Astrocyte (in vitro differentiated cells and primary cell): ENCODE results near the gene PRRT2. TPM values are rescaled to one million over a fixed set of nuclear protein-coding genes. Genes with fewer than 3 reads are reported as not detected.

Experiments
- DNase-seq: peaks from one replicate; pipeline ENCODE4 v3.0.0-alpha.2; 2010; ENCODE audit warnings: low read depth
- FAIRE-seq: peaks from 2 replicates; lab custom pipeline; 2011; peaks lifted over from hg19 to GRCh38; lab: Jason Lieb, UNC
- H2AFZ ChIP-seq: 2 replicates; pipeline ENCODE4 v1.6.0; 2012; ENCODE audit warnings: low read depth, low read length, inconsistent platforms
- H3K27ac ChIP-seq: 2 replicates; pipeline ENCODE4 v1.5.1; 2011; ENCODE audit warnings: low read depth, low read length, inconsistent platforms
- H3K27me3 ChIP-seq: 2 replicates; pipeline ENCODE4 v1.6.0; 2011; ENCODE audit warnings: low read length, inconsistent platforms; ENCODE audit not compliant: insufficient read depth
- H3K36me3 ChIP-seq: 2 replicates; pipeline ENCODE4 v1.5.1; 2011; ENCODE audit warnings: low read length, inconsistent platforms; ENCODE audit not compliant: insufficient read depth
- H3K4me1 ChIP-seq: 2 replicates; pipeline ENCODE4 v1.5.1; 2011; ENCODE audit warnings: low read length, inconsistent platforms; ENCODE audit not compliant: insufficient read depth
- H3K4me2 ChIP-seq: 2 replicates; pipeline ENCODE4 v1.6.0; 2012; ENCODE audit warnings: low read length, inconsistent platforms
- H3K4me3 ChIP-seq: 2 replicates; pipeline ENCODE4 v1.5.1; 2011; ENCODE audit warnings: low read depth, mild to moderate bottlenecking, low read length, inconsistent platforms; ENCODE audit not compliant: insufficient read depth
- H3K79me2 ChIP-seq: 2 replicates; pipeline ENCODE4 v1.6.0; 2012; ENCODE audit warnings: mild to moderate bottlenecking, low read length, inconsistent platforms; ENCODE audit not compliant: insufficient read depth
- H3K9ac ChIP-seq: 2 replicates; pipeline ENCODE4 v1.6.0; 2012; ENCODE audit warnings: mild to moderate bottlenecking, low read length, inconsistent platforms
- H3K9me3 ChIP-seq: 2 replicates; pipeline ENCODE4 v1.5.1; 2012; ENCODE audit warnings: low read depth, mild to moderate bottlenecking, low read length, inconsistent platforms; ENCODE audit not compliant: insufficient read depth
- H4K20me1 ChIP-seq: 2 replicates; pipeline ENCODE4 v1.6.0; 2012; ENCODE audit warnings: low read length, inconsistent platforms; ENCODE audit not compliant: insufficient read depth
- H3K27ac Mint-ChIP-seq: one replicate; pipeline ENCODE4 v1.8.0; 2021; ENCODE audit warnings: mild to moderate bottlenecking, mixed read lengths; ENCODE audit not compliant: unreplicated experiment
- H3K27me3 Mint-ChIP-seq: one replicate; pipeline ENCODE4 v1.8.0; 2021; ENCODE audit warnings: low read depth, mixed read lengths; ENCODE audit not compliant: unreplicated experiment
- H3K36me3 Mint-ChIP-seq: one replicate; pipeline ENCODE4 v1.8.0; 2021; ENCODE audit warnings: low read depth, mixed read lengths; ENCODE audit not compliant: unreplicated experiment
- H3K4me1 Mint-ChIP-seq: one replicate; pipeline ENCODE4 v1.8.0; 2021; ENCODE audit warnings: low read depth, mixed read lengths; ENCODE audit not compliant: unreplicated experiment
- H3K4me3 Mint-ChIP-seq: one replicate; pipeline ENCODE4 v1.8.0; 2021; ENCODE audit warnings: mild to moderate bottlenecking, moderate library complexity, mixed read lengths; ENCODE audit not compliant: unreplicated experiment
- H3K9me3 Mint-ChIP-seq: one replicate; pipeline ENCODE4 v1.8.0; 2021; ENCODE audit warnings: mild to moderate bottlenecking, mixed read lengths; ENCODE audit not compliant: unreplicated experiment
- EZH2 ChIP-seq: IDR thresholded peaks from 2 replicates; pipeline ENCODE4 v1.6.1; 2012; ENCODE audit warnings: mild to moderate bottlenecking, low read length, inconsistent platforms; ENCODE audit not compliant: insufficient read depth
- total RNA-seq: library from RNA; stranded (reverse); gene quantifications from 2 replicates; pipeline ENCODE4 v1.2.1, GENCODE V29; 2021
- TF ChIP-seq, protein P1 (sequence below): IDR thresholded peaks from 2 replicates; pipeline ENCODE4 v1.5.1; 2011; ENCODE audit warnings: low read depth, mild to moderate bottlenecking, inconsistent platforms, low read length, moderate library complexity; ENCODE audit not compliant: insufficient read depth

Gene PRRT2
- total RNA-seq, 1 donor from 2014 or later, result 6.2 TPM

DNA sequence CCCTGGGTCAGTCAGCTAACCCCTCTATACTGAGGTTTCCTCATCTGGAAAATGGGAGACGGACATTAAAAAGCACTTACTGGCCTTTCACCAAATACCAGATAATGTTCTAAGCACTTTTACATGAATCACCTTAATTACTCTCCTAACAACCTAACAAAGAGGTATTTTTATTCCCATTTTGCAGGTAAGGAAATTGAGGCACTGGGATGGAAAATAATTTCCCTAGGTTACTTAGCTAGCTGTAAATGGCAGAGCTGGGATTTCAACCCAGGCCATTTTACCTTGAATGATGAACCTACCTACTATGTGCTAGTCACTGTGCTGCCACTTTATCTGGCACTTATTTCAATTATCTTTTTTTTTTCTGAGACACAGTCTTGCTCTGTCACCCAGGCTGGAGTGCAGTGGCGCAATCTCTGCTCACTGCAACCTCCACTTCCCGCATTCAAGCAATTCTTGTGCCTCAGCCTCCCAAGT is 17.7 kb upstream of the PRRT2 start:
- H3K4me1 ChIP-seq, result peaks cover 11% of the 10 kb centered on the region
- no peak overlapping the region for H3K9ac ChIP-seq
- no peak for DNase-seq
- H3K27ac Mint-ChIP-seq, result no peak overlapping the region
- peaks cover 7% of the 10 kb centered on the region for H3K4me1 Mint-ChIP-seq
- H2AFZ ChIP-seq, result no peak overlapping the region
- no peak overlapping the region for H3K4me3 ChIP-seq
- H3K27ac ChIP-seq, result no peak overlapping the region
- TF ChIP-seq EZH2, result no peak
- TF ChIP-seq, protein P1, sequence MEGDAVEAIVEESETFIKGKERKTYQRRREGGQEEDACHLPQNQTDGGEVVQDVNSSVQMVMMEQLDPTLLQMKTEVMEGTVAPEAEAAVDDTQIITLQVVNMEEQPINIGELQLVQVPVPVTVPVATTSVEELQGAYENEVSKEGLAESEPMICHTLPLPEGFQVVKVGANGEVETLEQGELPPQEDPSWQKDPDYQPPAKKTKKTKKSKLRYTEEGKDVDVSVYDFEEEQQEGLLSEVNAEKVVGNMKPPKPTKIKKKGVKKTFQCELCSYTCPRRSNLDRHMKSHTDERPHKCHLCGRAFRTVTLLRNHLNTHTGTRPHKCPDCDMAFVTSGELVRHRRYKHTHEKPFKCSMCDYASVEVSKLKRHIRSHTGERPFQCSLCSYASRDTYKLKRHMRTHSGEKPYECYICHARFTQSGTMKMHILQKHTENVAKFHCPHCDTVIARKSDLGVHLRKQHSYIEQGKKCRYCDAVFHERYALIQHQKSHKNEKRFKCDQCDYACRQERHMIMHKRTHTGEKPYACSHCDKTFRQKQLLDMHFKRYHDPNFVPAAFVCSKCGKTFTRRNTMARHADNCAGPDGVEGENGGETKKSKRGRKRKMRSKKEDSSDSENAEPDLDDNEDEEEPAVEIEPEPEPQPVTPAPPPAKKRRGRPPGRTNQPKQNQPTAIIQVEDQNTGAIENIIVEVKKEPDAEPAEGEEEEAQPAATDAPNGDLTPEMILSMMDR, result no peak
- H3K36me3 ChIP-seq, result peaks cover 19% of the 10 kb centered on the region
- FAIRE-seq, result no peak
- H3K4me3 Mint-ChIP-seq, result no peak overlapping the region
- H3K27me3 Mint-ChIP-seq, result no peaks in the 10 kb centered on the region
- peaks cover 7% of the 10 kb centered on the region for H3K36me3 Mint-ChIP-seq
- no peak overlapping the region for H3K4me2 ChIP-seq
- H3K79me2 ChIP-seq, result peaks cover 65% of the 10 kb centered on the region
- H3K9me3 Mint-ChIP-seq, result no peaks in the 10 kb centered on the region
- H4K20me1 ChIP-seq, result peaks cover 5% of the 10 kb centered on the region
- H3K9me3 ChIP-seq, result no peaks in the 10 kb centered on the region
- H3K27me3 ChIP-seq, result no peaks in the 10 kb centered on the region

- Mint-ChIP-seq H3K4me3 (peak overlapping the region; percentile 41), H3K36me3 (peaks cover 14% of the 10 kb centered on the region), H3K27ac (no peak overlapping the region), H3K9me3 (no peaks in the 10 kb centered on the region), H3K4me1 (peaks cover 6% of the 10 kb centered on the region), H3K27me3 (no peaks in the 10 kb centered on the region)
- H3K27me3 ChIP-seq, result no peaks in the 10 kb centered on the region
- H3K4me1 ChIP-seq, result peaks cover 9% of the 10 kb centered on the region
- H3K9ac ChIP-seq, result no peak overlapping the region
- no peak for DNase-seq
- no peak for FAIRE-seq
- no peaks in the 10 kb centered on the region for H4K20me1 ChIP-seq
- no peak overlapping the region for H3K4me2 ChIP-seq
- H3K4me3 ChIP-seq, result no peak overlapping the region
- H3K79me2 ChIP-seq, result peaks cover 5% of the 10 kb centered on the region
- peaks cover 22% of the 10 kb centered on the region for H3K36me3 ChIP-seq
- H3K27ac ChIP-seq, result no peak overlapping the region
- H3K9me3 ChIP-seq, result no peaks in the 10 kb centered on the region
- TF ChIP-seq, protein P1, result no peak
- TF ChIP-seq EZH2, result no peak
- H2AFZ ChIP-seq, result no peak overlapping the region
These were observed 9.5 kb upstream of the PRRT2 start for GRCh38 chr16:29802416-29802935.

GRCh38 chr16:29804020-29804419 is 8.0 kb upstream of the PRRT2 start:
- H3K9me3 ChIP-seq, result no peaks in the 10 kb centered on the region
- no peaks in the 10 kb centered on the region for H3K27me3 ChIP-seq
- DNase-seq, result no peak
- no peak for FAIRE-seq
- H3K9ac ChIP-seq, result peak overlapping the region; percentile 94
- peaks cover 15% of the 10 kb centered on the region for H3K4me1 ChIP-seq
- Mint-ChIP-seq H3K27me3 (no peaks in the 10 kb centered on the region), H3K27ac (peak overlapping the region; percentile 75), H3K36me3 (peaks cover 15% of the 10 kb centered on the region), H3K4me1 (peaks cover 13% of the 10 kb centered on the region), H3K4me3 (peak overlapping the region; percentile 85), H3K9me3 (no peaks in the 10 kb centered on the region)
- H3K4me2 ChIP-seq, result peak overlapping the region; percentile 96
- TF ChIP-seq EZH2, result no peak
- TF ChIP-seq, protein P1, result no peak
- peaks cover 11% of the 10 kb centered on the region for H3K36me3 ChIP-seq
- peaks cover 20% of the 10 kb centered on the region for H3K79me2 ChIP-seq
- no peak overlapping the region for H3K27ac ChIP-seq
- no peak overlapping the region for H2AFZ ChIP-seq
- H4K20me1 ChIP-seq, result peaks cover 11% of the 10 kb centered on the region
- no peak overlapping the region for H3K4me3 ChIP-seq
